Thyroid gland (tissue), 4 donors: ENCODE results near the gene CIAPIN1. TPM values are rescaled to one million over a fixed set of nuclear protein-coding genes. Genes with fewer than 3 reads are reported as not detected.

ENCODE experiments used
- DNase-seq, 2 donors: peaks; one replicate each; pipeline ENCODE4 v3.0.0-alpha.2; 2019
- H3K27ac ChIP-seq, 3 donors: fragments of 200-600 bp; sonication (generic); 1 replicate in 2 of 3; 2 replicates in 1 of 3; pipeline ENCODE4 v1.5.1; 2016 to 2019; ENCODE audit warnings: mild to moderate bottlenecking in 1 of 3, moderate library complexity in 1 of 3
- H3K27me3 ChIP-seq: fragments of 200-600 bp; sonication (generic); one replicate; pipeline ENCODE4 v1.5.1; 2019
- H3K36me3 ChIP-seq, 2 donors: fragments of 200-600 bp; sonication (generic); one replicate each; pipeline ENCODE4 v1.5.1; 2016 to 2019
- H3K4me1 ChIP-seq, 2 donors: fragments of 200-600 bp; sonication (generic); one replicate each; pipeline ENCODE4 v1.5.1; 2017 to 2019
- H3K4me3 ChIP-seq, 3 donors: fragments of 200-600 bp; sonication (generic); replicated peaks in 1 of 3; 1 replicate in 2 of 3; 2 replicates in 1 of 3; pipeline ENCODE4 v1.5.1; 2016; ENCODE audit warnings: mild to moderate bottlenecking in 1 of 3
- H3K9me3 ChIP-seq: fragments of 200-600 bp; sonication (generic); one replicate; pipeline ENCODE4 v1.5.1; 2017
- POLR2A ChIP-seq, 2 donors: fragments of 450-650 bp; IDR thresholded peaks; one replicate each; pipeline ENCODE4 v1.6.1; 2017; ENCODE audit warnings: antibody characterized with exemption in 2 of 2, mild to moderate bottlenecking in 2 of 2, moderate library complexity in 1 of 2
- WGBS, 2 donors: methylation state at CpG; one replicate each; pipeline ENCODE4 v1.1.5; 2017; 5-methylcytosine and 5-hydroxymethylcytosine counted together
- intact Hi-C: fragments of 100-400 bp; cut with DNase I; formaldehyde crosslinking; loops from one replicate; pipeline ENCODE4 v1.15.1; 2023
- total RNA-seq, 4 donors: library from RNA; depleted of rRNA; stranded (reverse); fragments of >200 nt; gene quantifications; one replicate each; pipeline ENCODE4 v1.2.3, GENCODE V29; 2016
- TF ChIP-seq, protein P1 (sequence below), 6 experiments: fragments of 200-600 bp in 3 of 6; fragments of 450-650 bp in 3 of 6; sonication (generic) in 3 of 6; IDR thresholded peaks; one replicate each; pipeline ENCODE4 v1.5.1; 2016 to 2019; ENCODE audit warnings: antibody characterized with exemption in 6 of 6, mild to moderate bottlenecking in 2 of 6, inconsistent platforms in 1 of 6, moderate library complexity in 1 of 6

The CIAPIN1 gene
- total RNA-seq, 4 donors from 2014 or later = 29.2 to 41.2 (median 35.5) TPM

GRCh38 chr16:57422026-57422944, 24.9 kb downstream of the CIAPIN1 start:
- intact Hi-C loops = no loop called here
- Histone ChIP-seq H3K4me1 (peaks cover 3 to 33% of the 10 kb centered on the region in 2 donors), H3K36me3 (peaks cover 0 to 1% of the 10 kb centered on the region in 2 donors), H3K27me3 (no peaks in the 10 kb centered on the region), H3K9me3 (no peaks in the 10 kb centered on the region), H3K27ac (no peak overlapping the region), H3K4me3 (no peak overlapping the region)
- WGBS, 2 donors = 40 to 47% methylated on average over 10 of the region's 10 CpGs
- TF ChIP-seq, protein P1, sequence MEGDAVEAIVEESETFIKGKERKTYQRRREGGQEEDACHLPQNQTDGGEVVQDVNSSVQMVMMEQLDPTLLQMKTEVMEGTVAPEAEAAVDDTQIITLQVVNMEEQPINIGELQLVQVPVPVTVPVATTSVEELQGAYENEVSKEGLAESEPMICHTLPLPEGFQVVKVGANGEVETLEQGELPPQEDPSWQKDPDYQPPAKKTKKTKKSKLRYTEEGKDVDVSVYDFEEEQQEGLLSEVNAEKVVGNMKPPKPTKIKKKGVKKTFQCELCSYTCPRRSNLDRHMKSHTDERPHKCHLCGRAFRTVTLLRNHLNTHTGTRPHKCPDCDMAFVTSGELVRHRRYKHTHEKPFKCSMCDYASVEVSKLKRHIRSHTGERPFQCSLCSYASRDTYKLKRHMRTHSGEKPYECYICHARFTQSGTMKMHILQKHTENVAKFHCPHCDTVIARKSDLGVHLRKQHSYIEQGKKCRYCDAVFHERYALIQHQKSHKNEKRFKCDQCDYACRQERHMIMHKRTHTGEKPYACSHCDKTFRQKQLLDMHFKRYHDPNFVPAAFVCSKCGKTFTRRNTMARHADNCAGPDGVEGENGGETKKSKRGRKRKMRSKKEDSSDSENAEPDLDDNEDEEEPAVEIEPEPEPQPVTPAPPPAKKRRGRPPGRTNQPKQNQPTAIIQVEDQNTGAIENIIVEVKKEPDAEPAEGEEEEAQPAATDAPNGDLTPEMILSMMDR (IDR thresholded peaks at IDR 0.05) = peak in 5 of 6 experiments; percentile 27 to 53 (median 45)
- no peak for TF ChIP-seq POLR2A (IDR thresholded peaks at IDR 0.05)
- peak; percentile 38 to 47 for DNase-seq

- H3K36me3 ChIP-seq = no peaks in the 10 kb centered on the region
- H3K4me1 ChIP-seq = peaks cover 5 to 37% of the 10 kb centered on the region in 2 donors
- 71 to 73% methylated on average over 6 of the region's 6 CpGs for WGBS, 2 donors
- TF ChIP-seq POLR2A (IDR thresholded peaks at IDR 0.05) = no peak
- TF ChIP-seq, protein P1 (IDR thresholded peaks at IDR 0.05) = no peak
- H3K4me3 ChIP-seq = no peak overlapping the region
- no peaks in the 10 kb centered on the region for H3K9me3 ChIP-seq
- no peaks in the 10 kb centered on the region for H3K27me3 ChIP-seq
- DNase-seq = no peak
- intact Hi-C loops = loop anchor here (5.0 to 10.0 kb wide), 2 partner anchors 98 to 335 kb away; no protein-coding TSS in a partner anchor
- H3K27ac ChIP-seq = no peak overlapping the region
Observed at GRCh38 chr16:57419506-57419905, 27.7 kb downstream of the CIAPIN1 start.

GRCh38 chr16:57416084-57416483, 31.1 kb downstream of the CIAPIN1 start:
- H3K9me3 ChIP-seq = no peaks in the 10 kb centered on the region
- H3K27ac ChIP-seq = peak overlapping the region in 1 of 3 donors; percentile 45
- no peak for DNase-seq
- TF ChIP-seq, protein P1 (IDR thresholded peaks at IDR 0.05) = no peak
- no peak for TF ChIP-seq POLR2A (IDR thresholded peaks at IDR 0.05)
- peaks cover 5 to 23% of the 10 kb centered on the region in 2 donors for H3K4me1 ChIP-seq
- intact Hi-C loops = loop anchor here (2.0 to 10.0 kb wide), 3 partner anchors 101 to 331 kb away; no protein-coding TSS in a partner anchor
- no peaks in the 10 kb centered on the region for H3K36me3 ChIP-seq
- WGBS, 2 donors = 80 to 96% methylated on average over 5 to 12 of the region's 16 CpGs
- no peaks in the 10 kb centered on the region for H3K27me3 ChIP-seq
- H3K4me3 ChIP-seq = no peak overlapping the region

- H3K27ac ChIP-seq = no peak overlapping the region
- 68 to 77% methylated on average over 7 of the region's 7 CpGs for WGBS, 2 donors
- no peaks in the 10 kb centered on the region for H3K27me3 ChIP-seq
- no peak overlapping the region for H3K4me3 ChIP-seq
- peaks cover 5 to 18% of the 10 kb centered on the region in 2 donors for H3K4me1 ChIP-seq
- intact Hi-C loops = loop anchor here (5.0 to 10.0 kb wide), 2 partner anchors 36 to 329 kb away; no protein-coding TSS in a partner anchor
- H3K9me3 ChIP-seq = no peaks in the 10 kb centered on the region
- no peak for DNase-seq
- no peaks in the 10 kb centered on the region for H3K36me3 ChIP-seq
- no peak for TF ChIP-seq POLR2A (IDR thresholded peaks at IDR 0.05)
- TF ChIP-seq, protein P1 (IDR thresholded peaks at IDR 0.05) = no peak
Observed at GRCh38 chr16:57413733-57414132, 33.5 kb downstream of the CIAPIN1 start.

DNA sequence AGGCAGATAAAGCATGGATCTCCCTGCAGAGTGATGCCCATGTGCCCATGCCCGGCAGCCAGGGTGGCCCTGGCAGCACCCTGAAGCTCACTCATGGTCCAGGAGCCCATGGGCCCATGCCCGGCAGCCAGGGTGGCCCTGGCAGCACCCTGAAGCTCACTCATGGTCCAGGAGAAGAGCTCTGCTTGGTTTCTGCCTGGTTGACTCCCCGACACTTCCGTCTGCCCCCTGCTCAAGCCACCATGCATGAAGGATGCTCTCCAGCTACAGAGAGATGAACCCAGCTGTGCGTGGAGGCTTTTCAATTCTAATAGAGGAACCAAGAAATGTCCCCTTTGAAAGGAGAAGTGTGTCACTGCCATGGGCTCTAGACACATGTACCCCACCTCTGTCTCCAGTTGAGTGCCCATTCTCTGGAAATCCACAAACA, 33.9 kb downstream of the CIAPIN1 start:
- H3K27ac ChIP-seq = no peak overlapping the region
- H3K4me1 ChIP-seq = peaks cover 3 to 16% of the 10 kb centered on the region in 2 donors
- 62 to 63% methylated on average over 1 to 5 of the region's 5 CpGs for WGBS, 2 donors
- H3K36me3 ChIP-seq = no peaks in the 10 kb centered on the region
- H3K9me3 ChIP-seq = no peaks in the 10 kb centered on the region
- intact Hi-C loops = loop anchor here (5.0 to 10.0 kb wide), 2 partner anchors 36 to 329 kb away; no protein-coding TSS in a partner anchor
- DNase-seq = no peak
- H3K4me3 ChIP-seq = no peak overlapping the region
- TF ChIP-seq, protein P1 (IDR thresholded peaks at IDR 0.05) = no peak
- no peak for TF ChIP-seq POLR2A (IDR thresholded peaks at IDR 0.05)
- no peaks in the 10 kb centered on the region for H3K27me3 ChIP-seq
